HFFc6 (cell line): ENCODE data around the gene SMIM30. TPM values are rescaled to one million over a fixed set of nuclear protein-coding genes. Genes with fewer than 3 reads are reported as not detected.

Source experiments
- DNase-seq: peaks from one replicate; pipeline ENCODE4 v3.0.0-alpha.2; 2018
- H3K27ac Mint-ChIP-seq: 2 replicates; pipeline ENCODE4 v1.8.0; 2020; ENCODE audit warnings: mild to moderate bottlenecking, mixed read lengths
- H3K27me3 Mint-ChIP-seq: 2 replicates; pipeline ENCODE4 v1.8.0; 2021; ENCODE audit warnings: mild to moderate bottlenecking, moderate library complexity, mixed read lengths; ENCODE audit not compliant: insufficient read depth
- H3K36me3 Mint-ChIP-seq: 2 replicates; pipeline ENCODE4 v1.8.0; 2021; ENCODE audit warnings: low read depth, mixed read lengths
- H3K4me1 Mint-ChIP-seq: 2 replicates; pipeline ENCODE4 v1.8.0; 2020; ENCODE audit warnings: low read depth, mixed read lengths
- H3K4me3 Mint-ChIP-seq: 2 replicates; pipeline ENCODE4 v1.8.0; 2020; ENCODE audit warnings: mild to moderate bottlenecking, moderate library complexity, mixed read lengths
- H3K9me3 Mint-ChIP-seq: 2 replicates; pipeline ENCODE4 v1.8.0; 2020; ENCODE audit warnings: mild to moderate bottlenecking, mixed read lengths
- total RNA-seq, 6 experiments: library from RNA; stranded (reverse); fragmentation: NEBNext Ultra II Directional; extraction: Animal tissue kit (Norgen Biotek cat#: 25700); gene quantifications; 2 replicates in 1 of 6; 3 replicates in 5 of 6; pipeline ENCODE4 v1.2.3, GENCODE V29; 2021
- TF ChIP-seq, protein P1 (sequence below): fragments of 200-600 bp; sonication (generic); IDR thresholded peaks from 2 replicates; pipeline ENCODE4 v1.5.0; 2021; ENCODE audit warnings: antibody characterized with exemption, mild to moderate bottlenecking

SMIM30 gene
- total RNA-seq, 6 experiments from 2014 or later, result 52.0 to 74.2 (median 60.6) TPM

DNA sequence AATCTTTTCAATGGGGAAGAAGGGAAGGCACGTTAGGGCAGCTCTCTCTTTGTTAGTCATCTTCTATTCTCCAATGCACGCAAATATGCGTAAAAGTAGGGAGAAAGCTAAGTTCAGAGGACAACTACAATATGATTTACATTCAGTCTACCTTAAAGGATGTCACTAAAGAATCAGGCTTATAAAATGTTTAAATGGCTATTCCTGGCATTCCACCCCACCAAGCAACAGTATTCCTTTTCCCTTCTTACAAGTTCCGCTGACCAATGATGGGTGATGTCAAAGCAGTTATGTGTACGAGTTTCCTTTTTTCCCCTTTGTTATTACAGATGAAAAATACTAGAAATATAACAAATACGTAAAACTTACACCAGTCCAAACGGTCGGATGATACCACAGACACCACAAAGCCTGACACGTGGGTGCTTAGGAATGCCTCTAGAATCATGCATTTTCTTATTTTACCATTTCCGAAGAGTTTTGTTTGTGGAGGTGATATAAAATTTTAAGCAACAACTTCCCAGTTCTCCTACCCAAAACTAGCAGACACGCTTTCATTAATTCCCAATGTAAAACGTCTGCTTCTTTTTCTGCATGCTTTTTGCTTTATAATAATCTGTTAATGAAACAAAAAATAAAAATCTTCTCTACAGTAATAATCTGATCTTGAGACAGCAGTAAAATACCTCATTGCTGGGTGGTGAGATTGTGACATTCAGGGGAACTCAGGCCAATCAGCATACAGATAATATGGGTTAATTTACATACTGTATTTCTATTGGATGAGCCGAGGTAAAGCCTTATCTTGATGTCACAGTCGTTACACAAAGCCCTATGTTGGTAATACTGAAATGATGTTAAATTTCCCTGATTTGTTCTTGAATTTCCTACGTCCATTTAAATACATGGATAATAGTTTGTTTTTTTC lies 31.0 kb downstream of the SMIM30 start:
- Mint-ChIP-seq H3K36me3 (no peaks in the 10 kb centered on the region), H3K9me3 (no peaks in the 10 kb centered on the region), H3K4me3 (peak overlapping the region; percentile 93), H3K27me3 (peaks cover 2% of the 10 kb centered on the region; the same call in 1 of the 2 replicates), H3K27ac (peak overlapping the region; percentile 98), H3K4me1 (peaks cover 30% of the 10 kb centered on the region)
- DNase-seq, result peak; percentile 93
- TF ChIP-seq, protein P1, sequence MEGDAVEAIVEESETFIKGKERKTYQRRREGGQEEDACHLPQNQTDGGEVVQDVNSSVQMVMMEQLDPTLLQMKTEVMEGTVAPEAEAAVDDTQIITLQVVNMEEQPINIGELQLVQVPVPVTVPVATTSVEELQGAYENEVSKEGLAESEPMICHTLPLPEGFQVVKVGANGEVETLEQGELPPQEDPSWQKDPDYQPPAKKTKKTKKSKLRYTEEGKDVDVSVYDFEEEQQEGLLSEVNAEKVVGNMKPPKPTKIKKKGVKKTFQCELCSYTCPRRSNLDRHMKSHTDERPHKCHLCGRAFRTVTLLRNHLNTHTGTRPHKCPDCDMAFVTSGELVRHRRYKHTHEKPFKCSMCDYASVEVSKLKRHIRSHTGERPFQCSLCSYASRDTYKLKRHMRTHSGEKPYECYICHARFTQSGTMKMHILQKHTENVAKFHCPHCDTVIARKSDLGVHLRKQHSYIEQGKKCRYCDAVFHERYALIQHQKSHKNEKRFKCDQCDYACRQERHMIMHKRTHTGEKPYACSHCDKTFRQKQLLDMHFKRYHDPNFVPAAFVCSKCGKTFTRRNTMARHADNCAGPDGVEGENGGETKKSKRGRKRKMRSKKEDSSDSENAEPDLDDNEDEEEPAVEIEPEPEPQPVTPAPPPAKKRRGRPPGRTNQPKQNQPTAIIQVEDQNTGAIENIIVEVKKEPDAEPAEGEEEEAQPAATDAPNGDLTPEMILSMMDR, result no peak

DNA sequence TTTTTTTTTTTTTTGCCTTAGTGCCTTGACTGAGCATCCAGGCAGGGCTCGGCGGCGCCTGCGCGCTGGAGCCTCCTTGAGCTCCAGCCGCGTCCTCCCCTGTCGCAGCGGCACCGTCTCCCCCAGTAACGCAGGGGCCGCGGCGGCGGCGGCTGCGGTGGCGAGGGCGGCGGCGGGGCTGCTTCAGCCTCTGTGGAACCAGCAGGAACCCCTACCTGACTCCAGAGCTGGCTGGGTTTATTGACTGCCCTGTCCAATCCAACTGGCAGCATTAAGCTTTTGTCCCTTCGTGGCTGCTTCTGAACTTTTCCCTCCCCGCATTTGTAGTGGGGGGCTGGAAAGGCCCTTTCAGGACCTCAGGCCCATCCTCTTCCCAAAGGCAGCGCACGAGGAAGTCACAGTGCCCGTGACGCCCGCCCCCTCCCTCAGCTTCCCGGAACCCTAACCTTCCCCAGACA lies 31.9 kb downstream of the SMIM30 start, which contains the start of gene GPR85:
GPR85 (minus strand) TSS at position 397 of the 458 bp plus-strand sequence. CDS start 2,106 bp downstream, outside the sequence.
- DNase-seq, result peak; percentile 62
- TF ChIP-seq, protein P1, result no peak
- Mint-ChIP-seq H3K27ac (peak within 1 kb of the TSS; percentile 98), H3K27me3 (no peaks in the 10 kb centered on the region), H3K4me3 (peak within 1 kb of the TSS; percentile 93), H3K36me3 (no peaks in the 10 kb centered on the region), H3K4me1 (peaks cover 30% of the 10 kb centered on the region), H3K9me3 (no peaks in the 10 kb centered on the region)

DNA sequence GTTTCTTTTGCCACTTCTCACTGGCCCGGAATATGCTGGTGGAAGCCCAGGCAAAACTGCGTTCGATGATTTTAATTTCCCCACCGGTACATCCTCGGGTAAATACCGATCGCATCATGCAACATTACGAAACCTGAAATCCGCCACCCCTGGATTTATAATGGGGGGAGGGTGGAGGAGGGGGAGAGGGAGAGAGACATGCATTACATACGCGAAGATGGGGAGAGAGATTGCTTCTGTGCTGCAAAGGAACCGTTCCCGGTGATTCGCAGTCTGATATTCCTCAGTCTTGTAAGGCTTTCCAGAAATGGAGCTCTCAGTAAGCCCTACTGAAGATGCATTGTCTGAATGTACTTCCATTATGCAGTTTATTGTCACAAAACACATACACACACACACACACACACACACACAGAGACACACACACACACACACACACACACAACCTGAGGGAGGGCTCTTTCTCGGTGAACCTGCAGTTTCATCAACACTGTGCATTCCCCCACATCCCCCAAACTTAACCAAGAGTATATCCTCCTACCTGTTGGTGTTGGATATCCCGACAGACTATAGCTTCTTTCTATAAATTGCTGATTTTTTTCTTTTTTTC lies 32.5 kb downstream of the SMIM30 start:
- TF ChIP-seq, protein P1, result no peak
- H3K36me3 Mint-ChIP-seq, result no peaks in the 10 kb centered on the region
- peak overlapping the region; percentile 98 for H3K27ac Mint-ChIP-seq
- H3K9me3 Mint-ChIP-seq, result no peaks in the 10 kb centered on the region
- peaks cover 30% of the 10 kb centered on the region for H3K4me1 Mint-ChIP-seq
- DNase-seq, result peak; percentile 1
- peak overlapping the region; percentile 92 for H3K4me3 Mint-ChIP-seq
- H3K27me3 Mint-ChIP-seq, result no peaks in the 10 kb centered on the region

DNA sequence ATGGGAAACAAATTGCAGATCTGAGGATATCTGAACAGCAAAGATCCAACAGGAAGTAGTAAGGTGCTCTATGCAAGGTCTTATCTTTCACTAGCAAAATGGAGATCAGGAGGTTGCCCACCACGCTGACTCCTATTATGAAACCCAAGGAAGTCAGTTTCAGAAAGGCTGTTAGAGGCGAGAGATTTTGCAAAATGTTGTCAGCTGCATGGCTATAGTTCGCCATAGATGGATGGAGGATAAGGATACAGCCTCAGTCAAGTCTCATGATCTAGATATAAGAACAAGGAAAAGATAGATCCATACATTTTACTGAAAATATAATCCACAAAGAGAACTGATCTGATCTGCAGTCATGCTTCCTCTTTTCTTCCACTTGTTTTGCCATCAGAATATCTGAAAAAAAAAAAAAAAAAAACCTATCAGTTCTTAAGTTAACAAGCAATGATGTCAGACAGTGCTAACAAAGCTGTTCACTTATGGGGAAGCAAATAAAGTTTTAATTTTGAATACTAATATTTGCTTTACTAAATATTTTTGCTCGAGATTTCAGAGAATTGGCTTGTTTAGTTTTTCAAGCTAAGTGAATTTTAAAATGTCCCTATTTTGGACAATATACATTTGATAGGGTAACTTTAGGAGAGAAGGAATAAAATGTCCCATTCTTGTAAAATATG lies 33.7 kb downstream of the SMIM30 start:
- no peak for DNase-seq
- H3K27me3 Mint-ChIP-seq, result no peaks in the 10 kb centered on the region

More for the DNA sequence above, 33.7 kb downstream of the SMIM30 start:
- Mint-ChIP-seq H3K4me3 (peak overlapping the region; percentile 92), H3K9me3 (no peaks in the 10 kb centered on the region), H3K36me3 (no peaks in the 10 kb centered on the region), H3K4me1 (peaks cover 30% of the 10 kb centered on the region), H3K27ac (no peak overlapping the region)
- TF ChIP-seq, protein P1, result no peak
